ENCODE results near the gene LRFN2.

Gene LRFN2

GRCh38 chr6:40611912-40612311, 24.7 kb upstream of the LRFN2 start:
- DNase-seq (ENCODE audit: low spot score), result no peak
- TF ChIP-seq CTCF (conservative IDR thresholded peaks at IDR 0.05; ENCODE audit: low read depth), result no peak
- ChIA-PET POLR2A (ENCODE audit: low non-redundant PET) (no interaction called here), CTCF (no interaction called here)
- no peak overlapping the region for H3K27ac ChIP-seq

- POLR2A ChIA-PET (ENCODE audit: low non-redundant PET), result no interaction called here
- H3K27ac ChIP-seq, result no peak overlapping the region
- TF ChIP-seq CTCF (conservative IDR thresholded peaks at IDR 0.05; ENCODE audit: low read depth), result no peak
- CTCF ChIA-PET, result no interaction called here
- no peak for DNase-seq (ENCODE audit: low spot score)
These were observed 24.3 kb upstream of the LRFN2 start for GRCh38 chr6:40611434-40611833.

DNA sequence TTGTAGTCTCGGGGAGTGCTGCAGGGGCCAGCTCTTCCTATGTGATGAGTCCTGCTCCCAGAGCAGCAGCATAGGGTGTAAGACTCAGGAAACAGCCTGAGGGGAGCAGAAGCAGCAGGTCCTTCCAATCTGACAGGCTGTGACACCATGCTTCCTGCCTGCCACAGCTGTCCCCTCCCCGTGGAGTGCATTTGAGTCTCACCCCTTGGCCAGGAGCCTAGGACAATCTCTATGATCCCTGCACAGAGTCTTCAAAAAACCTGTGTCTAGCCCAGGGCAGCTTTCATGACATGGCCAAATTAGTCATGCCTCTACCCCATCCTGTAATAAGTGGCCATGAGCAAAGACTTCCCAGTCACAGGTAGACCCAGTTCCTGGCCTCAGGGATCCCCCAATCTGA, 23.1 kb upstream of the LRFN2 start:
- no peak for TF ChIP-seq CTCF (conservative IDR thresholded peaks at IDR 0.05; ENCODE audit: low read depth)
- POLR2A ChIA-PET (ENCODE audit: low non-redundant PET), result no interaction called here
- no peak for DNase-seq (ENCODE audit: low spot score)
- no peak overlapping the region for H3K27ac ChIP-seq
- CTCF ChIA-PET, result no interaction called here

DNA sequence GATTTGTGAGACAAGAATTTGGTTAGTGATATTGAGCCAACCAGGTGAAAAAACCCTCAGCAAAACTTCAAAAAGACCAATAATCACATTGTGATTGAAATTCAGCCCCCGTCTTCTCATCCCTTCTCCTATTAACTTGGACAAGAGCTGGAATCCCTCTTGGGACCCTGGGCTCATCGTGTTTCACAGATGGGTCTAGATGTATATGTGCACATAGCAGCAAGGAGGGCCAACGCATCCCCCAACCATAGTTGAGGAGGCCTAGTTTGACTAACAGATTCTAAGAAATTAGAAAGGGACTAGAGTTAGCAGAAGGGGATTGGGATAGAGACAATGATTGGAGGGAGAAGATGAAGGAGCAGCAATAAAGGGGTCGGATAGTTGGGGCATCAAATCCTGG, 19.8 kb upstream of the LRFN2 start:
- ChIA-PET POLR2A (ENCODE audit: low non-redundant PET) (no interaction called here), CTCF (interaction anchor here (1.1 kb wide), 1 partner anchor 20 kb away, joined by 3 read pairs; the partner anchor contains the start of gene LRFN2)
- no peak for DNase-seq (ENCODE audit: low spot score)
- no peak for TF ChIP-seq CTCF (conservative IDR thresholded peaks at IDR 0.05; ENCODE audit: low read depth)
- no peak overlapping the region for H3K27ac ChIP-seq

GRCh38 chr6:40606526-40606925, 19.4 kb upstream of the LRFN2 start:
- POLR2A ChIA-PET (ENCODE audit: low non-redundant PET), result no interaction called here
- DNase-seq (ENCODE audit: low spot score), result no peak
- H3K27ac ChIP-seq, result no peak overlapping the region
- no peak for TF ChIP-seq CTCF (conservative IDR thresholded peaks at IDR 0.05; ENCODE audit: low read depth)
- CTCF ChIA-PET, result interaction anchor here (1.1 kb wide), 1 partner anchor 19 kb away, joined by 3 read pairs; the partner anchor contains the start of gene LRFN2

DNA sequence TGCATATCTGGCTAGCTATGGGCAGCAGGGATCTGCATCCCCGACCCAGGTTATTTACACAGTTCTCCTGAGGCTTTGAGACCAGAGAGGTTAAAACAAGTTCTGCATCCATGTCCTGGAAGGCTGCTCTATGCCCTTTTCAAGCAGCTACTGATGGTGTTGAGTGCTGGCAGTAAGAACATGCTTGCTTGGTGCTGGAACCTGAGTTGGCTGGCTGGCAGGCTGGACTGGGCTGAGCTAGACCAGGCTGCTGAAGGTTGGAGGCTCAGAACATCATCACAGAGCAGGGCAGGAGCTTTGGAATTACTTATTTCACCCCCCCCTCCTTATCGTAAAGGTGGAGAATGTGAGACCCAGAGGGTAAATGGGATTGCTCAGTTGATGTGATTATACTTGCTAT, 16.9 kb upstream of the LRFN2 start:
- no peak for TF ChIP-seq CTCF (conservative IDR thresholded peaks at IDR 0.05; ENCODE audit: low read depth)
- no peak for DNase-seq (ENCODE audit: low spot score)
- CTCF ChIA-PET, result interaction anchor here (0.6 kb wide), 1 partner anchor 20 kb away, joined by 4 read pairs; no protein-coding TSS in a partner anchor
- POLR2A ChIA-PET (ENCODE audit: low non-redundant PET), result no interaction called here
- no peak overlapping the region for H3K27ac ChIP-seq

DNA sequence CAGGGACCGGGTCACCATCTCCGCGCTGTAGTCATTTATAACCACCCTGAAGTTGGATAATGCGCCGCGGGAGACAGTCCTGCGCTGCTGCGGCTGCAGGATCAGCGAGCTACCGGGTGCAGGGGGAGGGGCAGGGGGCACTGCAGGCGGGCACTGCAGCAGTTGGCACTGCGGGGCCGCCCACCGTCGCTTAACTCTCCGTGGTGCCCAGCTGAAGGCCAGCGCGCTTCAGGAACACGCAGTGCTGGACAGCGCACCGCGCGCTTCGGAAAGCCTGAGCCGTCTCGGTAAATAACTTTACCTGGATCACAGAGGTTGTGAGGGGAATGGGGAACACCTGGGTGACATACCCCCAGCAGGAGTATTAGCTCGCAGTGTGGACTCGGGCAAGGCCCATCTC, 12.4 kb upstream of the LRFN2 start:
- ChIA-PET CTCF (interaction anchor here (1.4 kb wide), 1 partner anchor 12 kb away, joined by 3 read pairs; the partner anchor contains the start of gene LRFN2), POLR2A (ENCODE audit: low non-redundant PET) (no interaction called here)
- H3K27ac ChIP-seq, result no peak overlapping the region
- TF ChIP-seq CTCF (conservative IDR thresholded peaks at IDR 0.05; ENCODE audit: low read depth), result no peak
- no peak for DNase-seq (ENCODE audit: low spot score)
